ENCODE measurements around the gene C11orf42.

Gene C11orf42, protein sequence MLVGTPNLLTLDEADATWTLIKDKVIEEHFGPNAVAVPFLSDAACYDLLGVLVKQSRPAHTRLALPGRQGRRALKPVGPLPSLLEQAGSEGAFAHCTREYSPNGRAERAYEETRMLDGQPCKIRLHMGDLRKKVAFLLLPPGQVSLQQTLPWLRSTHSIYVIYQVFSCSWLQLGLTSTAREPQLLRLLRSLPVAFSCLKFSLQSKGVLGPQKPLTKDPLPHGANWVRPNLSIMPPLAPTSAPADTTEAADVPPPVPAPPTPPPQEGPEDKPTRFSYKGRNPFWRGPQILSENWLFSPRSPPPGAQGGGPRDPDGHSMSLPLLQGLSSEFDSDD

DNA sequence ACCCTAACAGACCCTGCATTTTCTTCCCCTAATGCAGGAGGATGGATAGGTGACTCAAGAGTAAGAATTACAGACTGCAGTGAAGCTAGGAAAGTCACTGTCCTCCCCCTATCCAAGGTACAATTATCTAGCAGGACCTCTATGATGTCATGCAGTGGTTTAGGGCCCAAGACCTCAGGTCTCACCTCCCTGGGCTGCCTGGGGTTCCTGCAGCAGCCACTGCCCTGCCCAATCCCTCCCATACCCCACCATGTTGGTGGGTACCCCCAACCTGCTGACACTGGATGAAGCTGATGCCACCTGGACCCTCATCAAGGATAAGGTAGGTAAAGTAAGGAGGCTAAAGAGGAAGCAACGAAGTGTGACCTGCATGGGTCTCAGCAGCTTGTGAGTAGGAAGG, at the start of gene C11orf42:
Gene C11orf42, plus strand, starts transcription at position 192 of the 400 bp plus-strand sequence. Its CDS starts 59 bp downstream, at position 251.
- H3K36me3 ChIP-seq (ENCODE audit: control insufficient read depth, insufficient read depth, low read length): no peaks in the 10 kb centered on the region
- H3K27me3 ChIP-seq (ENCODE audit: control insufficient read depth, insufficient read depth, low read length): no peaks in the 10 kb centered on the region
- H3K4me1 ChIP-seq (ENCODE audit: control insufficient read depth, insufficient read depth, low read length): no peaks in the 10 kb centered on the region
- no peak within 1 kb of the TSS for H3K4me3 ChIP-seq (ENCODE audit: low read length)
- H3K9ac ChIP-seq (ENCODE audit: low read length): no peak within 1 kb of the TSS
- no peak within 1 kb of the TSS for H3K27ac ChIP-seq (ENCODE audit: low read depth, low read length)

GRCh38 chr11:6156628-6157359, 48.6 kb upstream of the C11orf42 start:
- Histone ChIP-seq H3K9ac (ENCODE audit: low read length) (no peak overlapping the region), H3K27me3 (ENCODE audit: control insufficient read depth, insufficient read depth, low read length) (no peaks in the 10 kb centered on the region), H3K4me1 (ENCODE audit: control insufficient read depth, insufficient read depth, low read length) (no peaks in the 10 kb centered on the region), H3K4me3 (ENCODE audit: low read length) (no peak overlapping the region), H3K36me3 (ENCODE audit: control insufficient read depth, insufficient read depth, low read length) (no peaks in the 10 kb centered on the region), H3K27ac (ENCODE audit: low read depth, low read length) (no peak overlapping the region)

DNA sequence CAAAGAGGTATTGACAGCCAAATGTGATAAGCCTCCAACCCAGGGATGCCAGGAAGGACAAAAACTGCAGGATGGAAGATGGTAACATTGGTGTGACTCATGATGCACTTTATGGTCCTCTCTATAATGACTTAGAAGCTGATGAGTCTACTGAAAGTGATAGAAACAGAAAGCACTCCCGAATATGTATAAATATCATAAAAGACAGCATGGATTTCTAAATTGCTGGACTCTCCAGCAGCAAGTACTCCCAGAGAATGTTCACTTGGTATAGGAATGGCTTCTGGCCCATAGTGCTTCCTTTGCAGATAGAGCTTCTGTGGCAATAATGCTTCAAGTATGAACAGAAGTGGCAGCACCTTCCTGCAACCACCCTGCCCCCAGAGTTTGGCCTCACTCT, 35.1 kb upstream of the C11orf42 start, which contains the start of gene OR52B2:
Gene OR52B2, minus strand, starts transcription at position 101 of the 400 bp plus-strand sequence. Its CDS starts 0 bp downstream, at position 101.
- Histone ChIP-seq H3K36me3 (ENCODE audit: control insufficient read depth, insufficient read depth, low read length) (no peaks in the 10 kb centered on the region), H3K4me1 (ENCODE audit: control insufficient read depth, insufficient read depth, low read length) (no peaks in the 10 kb centered on the region), H3K9ac (ENCODE audit: low read length) (no peak within 1 kb of the TSS), H3K27ac (ENCODE audit: low read depth, low read length) (no peak within 1 kb of the TSS), H3K27me3 (ENCODE audit: control insufficient read depth, insufficient read depth, low read length) (no peaks in the 10 kb centered on the region), H3K4me3 (ENCODE audit: low read length) (no peak within 1 kb of the TSS)

- Histone ChIP-seq H3K4me3 (ENCODE audit: low read length) (no peak overlapping the region), H3K36me3 (ENCODE audit: control insufficient read depth, insufficient read depth, low read length) (no peaks in the 10 kb centered on the region), H3K9ac (ENCODE audit: low read length) (no peak overlapping the region), H3K27ac (ENCODE audit: low read depth, low read length) (no peak overlapping the region), H3K4me1 (ENCODE audit: control insufficient read depth, insufficient read depth, low read length) (no peaks in the 10 kb centered on the region), H3K27me3 (ENCODE audit: control insufficient read depth, insufficient read depth, low read length) (no peaks in the 10 kb centered on the region)
Measured at GRCh38 chr11:6175440-6175839, 29.9 kb upstream of the C11orf42 start.

- H3K27me3 ChIP-seq (ENCODE audit: control insufficient read depth, insufficient read depth, low read length): no peaks in the 10 kb centered on the region
- no peak overlapping the region for H3K27ac ChIP-seq (ENCODE audit: low read depth, low read length)
- no peaks in the 10 kb centered on the region for H3K4me1 ChIP-seq (ENCODE audit: control insufficient read depth, insufficient read depth, low read length)
- no peaks in the 10 kb centered on the region for H3K36me3 ChIP-seq (ENCODE audit: control insufficient read depth, insufficient read depth, low read length)
- no peak overlapping the region for H3K4me3 ChIP-seq (ENCODE audit: low read length)
- no peak overlapping the region for H3K9ac ChIP-seq (ENCODE audit: low read length)
Measured at GRCh38 chr11:6191742-6192141, 13.6 kb upstream of the C11orf42 start.

DNA sequence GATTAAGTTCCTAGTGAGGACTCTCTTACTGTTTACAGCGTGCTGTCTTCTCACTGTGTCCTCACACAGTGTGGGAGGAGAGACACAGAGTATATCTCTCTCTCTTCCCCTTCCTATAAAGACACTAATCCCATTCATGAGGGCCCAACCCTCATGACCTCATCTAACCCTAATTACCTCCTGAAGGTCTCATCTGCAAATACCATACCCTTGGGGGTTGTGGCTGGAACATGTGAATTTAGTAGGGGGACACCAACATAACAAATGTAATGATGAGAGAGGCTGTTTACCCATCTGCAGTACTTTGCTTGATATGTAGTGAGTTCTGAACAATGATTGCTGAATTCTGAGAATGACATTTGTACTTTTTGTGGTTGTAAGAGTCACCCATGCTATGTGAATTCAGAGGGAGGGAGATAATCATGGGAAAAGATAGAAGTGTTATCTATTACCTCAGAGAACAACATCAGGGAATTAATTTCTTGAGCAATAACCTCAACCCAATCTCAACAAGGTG, 11.2 kb upstream of the C11orf42 start:
- H3K4me1 ChIP-seq (ENCODE audit: control insufficient read depth, insufficient read depth, low read length): no peaks in the 10 kb centered on the region
- no peak overlapping the region for H3K27ac ChIP-seq (ENCODE audit: low read depth, low read length)
- no peak overlapping the region for H3K4me3 ChIP-seq (ENCODE audit: low read length)
- no peaks in the 10 kb centered on the region for H3K36me3 ChIP-seq (ENCODE audit: control insufficient read depth, insufficient read depth, low read length)
- no peak overlapping the region for H3K9ac ChIP-seq (ENCODE audit: low read length)
- no peaks in the 10 kb centered on the region for H3K27me3 ChIP-seq (ENCODE audit: control insufficient read depth, insufficient read depth, low read length)

DNA sequence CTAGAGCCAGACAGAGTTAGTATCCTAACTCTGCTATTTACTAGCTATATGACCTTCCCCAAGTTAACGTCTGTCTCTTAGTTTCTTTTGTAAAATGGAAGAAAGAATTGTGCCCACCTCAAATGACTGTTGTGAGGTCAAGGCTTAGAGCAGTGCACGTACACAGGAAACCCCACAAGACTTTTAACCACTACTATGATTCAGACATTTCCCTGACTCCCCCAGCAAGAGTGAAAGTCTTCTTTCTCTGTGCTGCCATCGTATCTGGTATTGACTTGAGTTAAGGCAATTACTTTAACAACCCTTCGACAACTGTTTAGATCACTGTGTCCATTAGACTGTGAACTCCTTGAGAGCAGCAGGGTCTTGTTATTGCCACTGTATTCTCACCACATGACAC, 9.0 kb upstream of the C11orf42 start:
- Histone ChIP-seq H3K4me3 (ENCODE audit: low read length) (no peak overlapping the region), H3K9ac (ENCODE audit: low read length) (no peak overlapping the region), H3K36me3 (ENCODE audit: control insufficient read depth, insufficient read depth, low read length) (no peaks in the 10 kb centered on the region), H3K27me3 (ENCODE audit: control insufficient read depth, insufficient read depth, low read length) (no peaks in the 10 kb centered on the region), H3K27ac (ENCODE audit: low read depth, low read length) (no peak overlapping the region), H3K4me1 (ENCODE audit: control insufficient read depth, insufficient read depth, low read length) (no peaks in the 10 kb centered on the region)

DNA sequence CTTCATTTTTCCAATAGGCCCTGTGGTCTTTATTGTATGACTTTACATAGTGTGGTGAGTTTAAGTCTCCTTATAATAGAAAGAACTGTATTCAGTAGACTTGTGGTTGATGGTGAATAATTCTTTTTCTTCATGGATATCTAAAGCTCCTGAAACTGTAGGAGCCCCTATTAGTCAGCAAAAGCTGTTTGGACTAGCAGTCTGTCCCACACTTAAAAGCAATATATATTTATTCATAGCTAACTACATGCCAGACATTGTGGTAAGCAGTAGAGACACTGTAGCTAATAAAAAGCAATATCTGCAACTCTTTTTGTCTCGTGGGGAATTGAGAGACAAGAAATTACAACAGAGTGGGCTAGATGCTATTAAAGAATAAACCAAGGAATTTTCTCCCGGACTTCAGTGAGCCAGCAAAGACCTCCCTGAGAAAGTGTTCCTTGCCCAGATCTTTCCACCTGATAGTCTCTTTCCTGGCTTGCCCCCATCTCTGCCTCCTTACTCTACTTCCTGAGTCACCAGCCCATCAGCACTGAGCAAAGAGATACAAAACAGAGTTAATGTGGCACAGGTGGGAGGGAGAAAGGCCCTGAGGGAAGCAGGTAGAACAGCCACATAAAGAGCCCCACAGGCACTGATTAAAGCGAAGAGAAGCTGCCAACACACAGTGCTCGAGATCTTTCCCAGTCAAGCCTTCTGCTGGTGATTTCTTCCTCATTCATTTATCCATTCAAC, 7.7 kb upstream of the C11orf42 start:
- Histone ChIP-seq H3K36me3 (ENCODE audit: control insufficient read depth, insufficient read depth, low read length) (no peaks in the 10 kb centered on the region), H3K27ac (ENCODE audit: low read depth, low read length) (no peak overlapping the region), H3K27me3 (ENCODE audit: control insufficient read depth, insufficient read depth, low read length) (no peaks in the 10 kb centered on the region), H3K4me1 (ENCODE audit: control insufficient read depth, insufficient read depth, low read length) (no peaks in the 10 kb centered on the region), H3K9ac (ENCODE audit: low read length) (no peak overlapping the region), H3K4me3 (ENCODE audit: low read length) (no peak overlapping the region)

- H3K4me3 ChIP-seq (ENCODE audit: low read length): no peak within 1 kb of the TSS
- H3K27ac ChIP-seq (ENCODE audit: low read depth, low read length): no peak within 1 kb of the TSS
- no peaks in the 10 kb centered on the region for H3K4me1 ChIP-seq (ENCODE audit: control insufficient read depth, insufficient read depth, low read length)
- H3K27me3 ChIP-seq (ENCODE audit: control insufficient read depth, insufficient read depth, low read length): no peaks in the 10 kb centered on the region
- no peaks in the 10 kb centered on the region for H3K36me3 ChIP-seq (ENCODE audit: control insufficient read depth, insufficient read depth, low read length)
- no peak within 1 kb of the TSS for H3K9ac ChIP-seq (ENCODE audit: low read length)
Measured at GRCh38 chr11:6199174-6199810, 6.1 kb upstream of the C11orf42 start, which contains the start of gene OR52W1. Gene OR52W1, plus strand, starts transcription at chr11:6199224. Its CDS starts 0 bp downstream, at chr11:6199224.

- no peaks in the 10 kb centered on the region for H3K4me1 ChIP-seq (ENCODE audit: control insufficient read depth, insufficient read depth, low read length)
- no peaks in the 10 kb centered on the region for H3K36me3 ChIP-seq (ENCODE audit: control insufficient read depth, insufficient read depth, low read length)
- no peak overlapping the region for H3K9ac ChIP-seq (ENCODE audit: low read length)
- no peaks in the 10 kb centered on the region for H3K27me3 ChIP-seq (ENCODE audit: control insufficient read depth, insufficient read depth, low read length)
- no peak overlapping the region for H3K27ac ChIP-seq (ENCODE audit: low read depth, low read length)
- H3K4me3 ChIP-seq (ENCODE audit: low read length): no peak overlapping the region
Measured at GRCh38 chr11:6200975-6201374, 4.4 kb upstream of the C11orf42 start.

GRCh38 chr11:6201481-6201880, 3.9 kb upstream of the C11orf42 start:
- no peak overlapping the region for H3K9ac ChIP-seq (ENCODE audit: low read length)
- H3K4me3 ChIP-seq (ENCODE audit: low read length): no peak overlapping the region
- no peaks in the 10 kb centered on the region for H3K27me3 ChIP-seq (ENCODE audit: control insufficient read depth, insufficient read depth, low read length)
- H3K36me3 ChIP-seq (ENCODE audit: control insufficient read depth, insufficient read depth, low read length): no peaks in the 10 kb centered on the region
- no peak overlapping the region for H3K27ac ChIP-seq (ENCODE audit: low read depth, low read length)
- no peaks in the 10 kb centered on the region for H3K4me1 ChIP-seq (ENCODE audit: control insufficient read depth, insufficient read depth, low read length)

DNA sequence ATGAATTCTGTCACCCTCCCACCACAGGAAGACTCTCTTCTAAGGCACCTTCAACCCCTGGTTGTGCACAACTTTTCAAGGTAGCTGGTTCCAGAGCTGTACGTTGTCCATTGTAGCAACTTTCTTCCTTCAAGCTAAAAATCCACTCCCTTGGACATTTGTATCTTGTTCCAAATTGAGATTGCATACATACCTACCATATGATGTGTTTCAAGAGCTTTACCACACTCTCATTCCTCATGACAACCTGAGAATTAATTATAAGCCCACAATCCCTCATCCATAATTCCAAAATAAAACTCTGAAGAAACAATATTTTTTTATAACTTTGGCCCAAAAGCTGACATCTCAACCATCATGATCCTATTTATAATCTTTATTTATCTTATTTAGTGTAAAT, 3.3 kb upstream of the C11orf42 start:
- Histone ChIP-seq H3K27me3 (ENCODE audit: control insufficient read depth, insufficient read depth, low read length) (no peaks in the 10 kb centered on the region), H3K27ac (ENCODE audit: low read depth, low read length) (no peak overlapping the region), H3K36me3 (ENCODE audit: control insufficient read depth, insufficient read depth, low read length) (no peaks in the 10 kb centered on the region), H3K4me3 (ENCODE audit: low read length) (no peak overlapping the region), H3K4me1 (ENCODE audit: control insufficient read depth, insufficient read depth, low read length) (no peaks in the 10 kb centered on the region), H3K9ac (ENCODE audit: low read length) (no peak overlapping the region)

Data from rectal smooth muscle tissue (tissue), 1 donor.